Neural progenitor cell (in vitro differentiated cells): Measurements from ENCODE around the gene SRXN1.

Source experiments
- EZH2 ChIP-seq: fragments of 200-600 bp; sonication (generic); IDR thresholded peaks from 2 replicates; pipeline ENCODE4 v1.6.1; 2017; ENCODE audit warnings: antibody characterized with exemption, mild to moderate bottlenecking, moderate library complexity
- EZH2phosphoT487 ChIP-seq: fragments of 200-600 bp; sonication (generic); IDR thresholded peaks from 2 replicates; pipeline ENCODE4 v1.6.1; 2017; ENCODE audit warnings: antibody characterized with exemption
- TF ChIP-seq, protein P1 (sequence below): fragments of 200-600 bp; sonication (generic); IDR thresholded peaks from 2 replicates; pipeline ENCODE4 v1.5.1; 2017; ENCODE audit warnings: antibody characterized with exemption, mild to moderate bottlenecking

GRCh38 chr20:699342-699741, 46.3 kb upstream of the SRXN1 start:
- TF ChIP-seq EZH2, result no peak
- TF ChIP-seq, protein P1, sequence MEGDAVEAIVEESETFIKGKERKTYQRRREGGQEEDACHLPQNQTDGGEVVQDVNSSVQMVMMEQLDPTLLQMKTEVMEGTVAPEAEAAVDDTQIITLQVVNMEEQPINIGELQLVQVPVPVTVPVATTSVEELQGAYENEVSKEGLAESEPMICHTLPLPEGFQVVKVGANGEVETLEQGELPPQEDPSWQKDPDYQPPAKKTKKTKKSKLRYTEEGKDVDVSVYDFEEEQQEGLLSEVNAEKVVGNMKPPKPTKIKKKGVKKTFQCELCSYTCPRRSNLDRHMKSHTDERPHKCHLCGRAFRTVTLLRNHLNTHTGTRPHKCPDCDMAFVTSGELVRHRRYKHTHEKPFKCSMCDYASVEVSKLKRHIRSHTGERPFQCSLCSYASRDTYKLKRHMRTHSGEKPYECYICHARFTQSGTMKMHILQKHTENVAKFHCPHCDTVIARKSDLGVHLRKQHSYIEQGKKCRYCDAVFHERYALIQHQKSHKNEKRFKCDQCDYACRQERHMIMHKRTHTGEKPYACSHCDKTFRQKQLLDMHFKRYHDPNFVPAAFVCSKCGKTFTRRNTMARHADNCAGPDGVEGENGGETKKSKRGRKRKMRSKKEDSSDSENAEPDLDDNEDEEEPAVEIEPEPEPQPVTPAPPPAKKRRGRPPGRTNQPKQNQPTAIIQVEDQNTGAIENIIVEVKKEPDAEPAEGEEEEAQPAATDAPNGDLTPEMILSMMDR, result no peak
- no peak for TF ChIP-seq EZH2phosphoT487
